ENCODE data around the gene IMMP2L.

IMMP2L gene

GRCh38 chr7:111085356-111085755 is 476.9 kb downstream of the IMMP2L start:
- no peak for DNase-seq (ENCODE audit: extremely low read depth, low read depth)
- TF ChIP-seq CTCF (IDR thresholded peaks at IDR 0.05; ENCODE audit: low read depth, low read length) = no peak

- TF ChIP-seq CTCF (IDR thresholded peaks at IDR 0.05; ENCODE audit: low read depth, low read length) = no peak
- peak; percentile 52 for DNase-seq (ENCODE audit: extremely low read depth, low read depth)
These were observed 478.9 kb downstream of the IMMP2L start for GRCh38 chr7:111083413-111083812.

- no peak for TF ChIP-seq CTCF (IDR thresholded peaks at IDR 0.05; ENCODE audit: low read depth, low read length)
- no peak for DNase-seq (ENCODE audit: extremely low read depth, low read depth)
These were observed 479.9 kb downstream of the IMMP2L start for GRCh38 chr7:111082351-111082750.

- no peak for TF ChIP-seq CTCF (IDR thresholded peaks at IDR 0.05; ENCODE audit: low read depth, low read length)
- DNase-seq (ENCODE audit: extremely low read depth, low read depth) = no peak
These were observed 480.6 kb downstream of the IMMP2L start for GRCh38 chr7:111081546-111082267.

- no peak for DNase-seq (ENCODE audit: extremely low read depth, low read depth)
- no peak for TF ChIP-seq CTCF (IDR thresholded peaks at IDR 0.05; ENCODE audit: low read depth, low read length)
These were observed 481.7 kb downstream of the IMMP2L start for GRCh38 chr7:111080495-111081105.

GRCh38 chr7:111077001-111077400 is 485.3 kb downstream of the IMMP2L start:
- no peak for DNase-seq (ENCODE audit: extremely low read depth, low read depth)
- TF ChIP-seq CTCF (IDR thresholded peaks at IDR 0.05; ENCODE audit: low read depth, low read length) = no peak

- no peak for DNase-seq (ENCODE audit: extremely low read depth, low read depth)
- no peak for TF ChIP-seq CTCF (IDR thresholded peaks at IDR 0.05; ENCODE audit: low read depth, low read length)
These were observed 486.1 kb downstream of the IMMP2L start for GRCh38 chr7:111076205-111076604.
